NCI-H748 (cell line): ENCODE measurements around the gene POU6F2.
"Not testable (repeated sequence)": the region's sequence is repeated elsewhere in the genome, so short reads cannot be mapped to it uniquely, and the experiment has no call there.

Experiments used
- DNase-seq: peaks from one replicate; lab custom pipeline; 2025; ENCODE audit not compliant: unreplicated experiment; lab: John Stamatoyannopoulos, UW

POU6F2 gene

GRCh38 chr7:39294022-39294421, 316.3 kb downstream of the POU6F2 start:
- DNase-seq = no peak

DNA sequence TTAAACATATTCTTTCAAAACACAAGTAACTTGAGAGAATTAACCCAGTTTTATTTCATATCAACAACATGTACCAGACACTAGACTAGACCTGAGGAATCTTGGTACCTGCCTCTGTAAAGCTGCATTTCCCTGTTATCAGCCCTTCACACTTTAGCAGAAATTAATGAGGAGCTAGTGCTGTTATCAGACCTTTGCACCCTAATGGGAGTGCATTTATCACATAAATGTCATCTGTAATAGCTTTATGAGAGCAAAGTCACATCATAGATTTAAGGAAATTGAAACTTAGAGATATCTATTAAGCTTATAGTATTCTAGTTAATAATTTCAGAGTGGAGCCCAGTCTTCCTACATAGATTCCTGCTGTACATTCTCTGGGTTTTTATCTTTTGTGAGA, 318.1 kb downstream of the POU6F2 start:
- DNase-seq = no peak

DNA sequence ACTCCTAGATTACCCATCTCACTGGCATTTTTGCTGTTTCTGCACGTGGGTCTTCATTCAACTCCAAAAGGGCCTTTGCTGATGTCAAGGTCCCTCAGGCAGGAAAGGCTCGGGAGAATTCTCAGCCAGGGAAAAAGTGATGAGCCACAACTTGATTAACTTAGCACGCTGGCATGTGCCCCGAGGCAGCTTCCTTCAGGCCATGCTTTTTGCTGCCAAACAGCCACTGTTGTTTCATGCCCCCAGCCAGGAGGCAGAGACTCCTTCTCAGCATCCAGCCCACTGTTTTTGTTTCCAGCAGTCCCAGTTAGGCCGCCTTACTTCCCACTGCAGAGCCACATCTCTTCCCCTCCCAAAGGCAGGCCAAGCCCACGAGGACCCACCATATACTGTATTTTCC, 322.0 kb downstream of the POU6F2 start:
- DNase-seq = no peak

- DNase-seq = no peak
Observed at GRCh38 chr7:39300276-39300675, 322.6 kb downstream of the POU6F2 start.

GRCh38 chr7:39301543-39301942, 323.8 kb downstream of the POU6F2 start:
- DNase-seq = no peak

DNA sequence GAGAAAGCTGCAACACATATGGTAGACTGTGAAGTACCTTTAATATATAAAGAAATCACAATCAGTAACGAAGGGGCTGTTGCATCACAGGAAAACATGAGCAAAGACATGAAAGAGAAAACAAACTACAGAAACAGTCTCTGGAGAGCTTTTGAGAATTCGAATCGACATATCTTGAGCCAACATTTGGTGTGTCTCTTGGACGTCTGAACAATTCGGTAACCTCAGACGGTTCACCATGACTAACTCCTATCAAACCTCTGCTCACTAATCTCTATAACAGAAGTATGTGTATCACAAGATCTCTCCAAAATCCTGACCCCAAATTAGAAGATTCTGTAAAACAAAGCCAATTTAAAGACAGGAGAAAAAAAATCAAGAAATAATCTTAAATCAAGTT, 326.5 kb downstream of the POU6F2 start:
- DNase-seq = no peak

DNA sequence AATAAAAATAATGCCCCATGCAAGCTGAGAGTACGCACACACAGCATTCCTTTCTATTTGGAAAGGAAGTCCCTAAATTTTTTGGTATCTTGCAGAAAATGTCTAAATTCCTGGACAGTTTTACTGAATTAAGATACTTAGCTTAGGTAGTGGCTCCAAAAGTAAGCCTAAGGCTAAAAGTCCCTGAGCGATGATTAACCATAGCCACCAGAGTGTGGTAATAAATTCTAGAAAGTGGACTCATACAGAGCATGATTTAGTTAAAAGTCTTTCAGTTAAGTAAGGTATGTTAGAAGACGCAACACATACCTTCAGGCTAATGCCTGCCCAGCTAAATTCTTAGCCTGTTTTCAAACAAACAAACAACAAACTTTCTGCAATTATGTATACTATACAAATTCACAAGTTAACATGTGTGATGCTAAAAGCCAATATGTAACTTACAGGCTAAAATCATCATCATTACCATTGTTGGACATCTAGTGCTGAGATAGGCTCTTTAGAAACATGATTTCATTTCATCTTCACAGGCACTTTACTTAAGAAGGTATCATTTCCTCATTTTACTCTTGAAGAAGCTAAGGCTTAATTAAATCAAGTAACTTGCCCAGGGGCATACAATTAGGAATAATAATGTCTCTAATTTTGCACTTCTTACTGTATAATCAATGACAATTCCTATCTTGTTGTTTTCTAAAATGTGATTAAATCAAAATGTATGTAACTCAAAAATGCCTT, 327.1 kb downstream of the POU6F2 start:
- DNase-seq = no peak

- DNase-seq = no peak
Observed at GRCh38 chr7:39306016-39306570, 328.4 kb downstream of the POU6F2 start.

GRCh38 chr7:39310699-39311098, 333.0 kb downstream of the POU6F2 start:
- no peak for DNase-seq

GRCh38 chr7:39312254-39312989, 334.7 kb downstream of the POU6F2 start:
- no peak for DNase-seq

GRCh38 chr7:39313376-39313775, 335.7 kb downstream of the POU6F2 start:
- DNase-seq = no peak

GRCh38 chr7:39313974-39314373, 336.3 kb downstream of the POU6F2 start:
- DNase-seq = no peak

- DNase-seq = no peak
Observed at GRCh38 chr7:39317107-39317506, 339.4 kb downstream of the POU6F2 start.

DNA sequence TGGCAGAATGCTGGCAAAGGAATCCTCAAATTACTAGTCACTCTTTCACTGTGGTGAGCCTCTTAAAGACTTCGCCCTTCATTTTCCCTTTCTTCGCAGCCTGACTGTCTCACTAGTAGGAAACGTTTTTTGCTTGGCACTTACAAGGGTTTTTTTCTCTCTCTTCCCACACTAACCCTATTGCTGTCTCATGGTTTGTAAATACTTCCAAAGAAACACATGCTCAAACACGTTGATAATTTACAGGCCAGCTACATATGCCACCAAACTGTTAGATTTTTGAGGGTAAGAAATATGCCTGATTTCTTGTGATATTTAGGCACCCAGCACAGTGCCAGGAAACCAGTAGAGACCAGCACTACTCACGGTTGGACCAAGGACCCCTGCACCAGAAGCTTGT, 340.2 kb downstream of the POU6F2 start:
- DNase-seq = no peak

GRCh38 chr7:39321245-39321644, 343.5 kb downstream of the POU6F2 start:
- DNase-seq = no peak

GRCh38 chr7:39321909-39322498, 344.3 kb downstream of the POU6F2 start:
- no peak for DNase-seq

DNA sequence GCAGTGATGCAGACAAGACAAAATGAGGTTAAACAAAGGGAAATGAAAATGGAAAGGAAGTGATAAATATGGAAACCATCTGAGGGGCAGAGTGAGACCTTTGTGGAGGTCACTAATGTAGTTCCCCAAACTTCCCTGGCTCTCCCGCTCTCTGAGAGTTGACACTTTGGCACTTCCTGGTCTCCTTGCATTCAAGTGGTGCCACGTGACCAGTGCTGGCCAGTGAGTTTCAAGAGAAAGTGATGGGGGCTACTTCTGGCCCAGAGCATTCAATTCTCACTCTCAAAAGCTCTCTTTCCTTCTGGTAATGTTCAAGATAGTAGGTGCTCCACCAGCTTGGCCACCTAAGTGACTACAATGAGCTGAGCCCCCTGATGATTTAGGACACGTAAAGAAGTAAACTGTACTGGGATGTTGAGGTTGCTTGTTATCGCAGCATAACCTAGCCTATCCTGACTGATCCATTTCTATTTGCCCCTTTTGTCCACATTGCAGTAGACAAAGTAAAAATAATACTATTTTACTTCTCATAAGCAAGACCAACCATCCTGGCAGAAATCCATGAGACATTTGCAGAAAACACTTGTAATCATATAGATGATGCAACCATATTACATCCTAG, 346.5 kb downstream of the POU6F2 start:
- no peak for DNase-seq

- not testable (repeated sequence) for DNase-seq
Observed at GRCh38 chr7:39331607-39332006, 353.9 kb downstream of the POU6F2 start.

- no peak for DNase-seq
Observed at GRCh38 chr7:39332142-39332541, 354.4 kb downstream of the POU6F2 start.

DNA sequence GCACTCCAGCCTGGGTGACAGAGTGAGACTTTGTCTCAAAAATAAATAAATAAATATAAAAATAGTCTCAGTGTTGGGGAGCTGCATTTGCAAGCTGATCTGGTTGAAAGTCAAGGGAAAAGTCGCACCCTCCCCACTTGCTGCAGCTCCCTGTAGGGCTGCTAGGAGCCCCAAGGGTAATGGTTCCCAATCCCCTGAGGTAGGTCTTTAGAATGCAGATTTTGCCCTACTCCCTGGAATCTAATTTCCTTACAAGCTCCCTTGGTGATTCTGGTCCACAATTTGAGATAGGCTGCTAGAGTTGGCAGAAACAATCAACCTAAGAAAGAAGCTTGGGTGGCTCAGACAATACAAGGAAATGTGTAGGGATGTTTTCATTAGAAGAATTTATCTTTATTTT, 356.0 kb downstream of the POU6F2 start:
- no peak for DNase-seq

DNA sequence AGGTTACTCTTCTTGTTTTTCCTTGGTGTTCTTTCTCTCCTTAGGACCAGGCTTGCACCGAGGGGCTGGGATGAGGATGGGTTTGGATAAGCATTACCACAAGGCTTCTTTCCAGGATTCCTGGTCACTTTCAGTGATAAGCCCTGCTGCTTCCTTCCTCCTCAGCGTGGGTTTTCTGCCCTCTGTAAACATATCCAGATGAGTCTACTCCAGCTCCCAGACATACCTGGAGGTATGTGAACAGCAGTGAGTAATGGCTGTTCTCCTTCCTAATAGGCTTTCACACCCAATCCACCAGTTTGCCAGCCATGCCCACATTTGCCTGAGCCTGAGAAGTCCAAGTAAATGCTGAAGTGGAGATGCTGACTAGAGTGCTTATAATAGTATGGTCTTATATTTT, 358.7 kb downstream of the POU6F2 start:
- no peak for DNase-seq
